ENCODE measurements around the gene FOXM1.
"Not testable (repeated sequence)": the region's sequence is repeated elsewhere in the genome, so short reads cannot be mapped to it uniquely, and the experiment has no call there.

Gene FOXM1

DNA sequence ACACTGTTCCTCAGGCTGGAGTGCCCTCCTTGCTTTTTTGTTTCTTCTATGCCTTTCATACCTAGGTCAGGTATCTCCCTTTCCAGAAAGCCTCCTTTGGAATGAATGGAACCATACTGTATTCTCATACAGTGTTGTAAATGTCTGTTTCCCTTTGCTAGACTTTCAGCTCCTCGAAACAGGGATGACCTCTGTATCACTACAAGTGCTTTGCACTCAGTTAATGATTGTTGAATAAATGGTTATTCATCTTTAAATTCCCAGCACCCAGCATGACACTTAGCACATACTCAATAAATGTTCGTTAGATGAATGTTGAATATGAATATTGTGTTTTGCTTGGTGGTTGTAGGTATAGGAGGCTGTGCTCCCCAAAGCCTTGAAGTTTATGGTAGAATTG lies 7.8 kb upstream of the FOXM1 start:
- no peak for DNase-seq

DNA sequence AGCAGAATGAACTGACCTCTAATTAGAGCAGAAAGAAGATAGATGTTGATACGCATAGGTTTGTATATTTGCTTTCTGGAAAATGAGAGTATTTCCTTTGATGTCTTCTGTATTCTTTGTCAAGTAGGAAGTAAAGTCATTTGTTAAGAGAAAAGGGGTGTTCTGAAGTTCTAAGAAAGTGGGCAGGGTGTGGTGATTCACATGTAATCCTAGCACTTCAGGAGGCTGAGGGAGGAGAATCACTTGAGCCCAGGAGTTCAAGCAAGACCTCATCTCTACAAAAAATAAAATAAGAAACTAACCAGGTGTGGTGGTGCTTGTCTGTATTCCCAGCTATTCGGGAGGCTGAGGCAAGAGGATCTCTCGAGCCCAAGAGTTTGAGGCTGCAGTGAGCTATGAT lies 2.9 kb upstream of the FOXM1 start:
- no peak for DNase-seq

DNA sequence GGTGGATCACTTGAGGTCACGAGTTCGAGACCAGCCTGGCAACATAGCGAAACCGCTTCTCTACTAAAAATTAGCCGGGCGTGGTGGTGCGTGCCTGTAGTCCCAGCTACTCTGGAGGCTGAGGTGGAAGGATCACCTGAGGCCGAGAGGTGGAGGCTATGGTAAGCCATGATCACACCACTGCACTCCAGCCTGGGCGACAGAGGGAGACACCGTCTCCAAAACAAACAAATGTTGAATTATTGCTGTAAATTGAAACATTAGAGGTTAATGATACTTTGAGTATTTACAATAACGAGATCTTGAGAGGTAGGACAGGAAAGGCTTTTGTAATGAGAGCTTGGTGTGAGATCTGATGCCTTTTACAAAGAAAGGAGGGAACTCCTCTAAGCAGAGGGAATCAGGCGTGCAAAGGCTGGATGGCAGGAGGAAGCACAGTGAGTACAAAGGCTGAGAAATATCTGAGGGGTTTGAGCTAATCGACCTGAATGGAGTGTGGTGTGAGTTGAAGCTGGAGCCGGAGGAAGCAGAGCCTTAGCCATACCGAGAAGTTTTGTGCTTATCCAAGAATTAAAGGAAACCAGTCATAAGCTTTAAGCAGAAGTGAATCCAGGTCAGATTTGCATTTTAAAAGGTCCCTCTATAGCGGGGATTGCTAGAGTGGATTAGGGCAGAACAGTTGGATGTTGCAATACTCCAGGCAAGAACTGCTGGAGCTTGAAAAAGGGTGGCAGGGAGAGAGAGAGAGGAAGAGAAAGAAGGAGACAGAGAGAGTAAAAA lies 1.2 kb upstream of the FOXM1 start:
- DNase-seq = no peak

DNA sequence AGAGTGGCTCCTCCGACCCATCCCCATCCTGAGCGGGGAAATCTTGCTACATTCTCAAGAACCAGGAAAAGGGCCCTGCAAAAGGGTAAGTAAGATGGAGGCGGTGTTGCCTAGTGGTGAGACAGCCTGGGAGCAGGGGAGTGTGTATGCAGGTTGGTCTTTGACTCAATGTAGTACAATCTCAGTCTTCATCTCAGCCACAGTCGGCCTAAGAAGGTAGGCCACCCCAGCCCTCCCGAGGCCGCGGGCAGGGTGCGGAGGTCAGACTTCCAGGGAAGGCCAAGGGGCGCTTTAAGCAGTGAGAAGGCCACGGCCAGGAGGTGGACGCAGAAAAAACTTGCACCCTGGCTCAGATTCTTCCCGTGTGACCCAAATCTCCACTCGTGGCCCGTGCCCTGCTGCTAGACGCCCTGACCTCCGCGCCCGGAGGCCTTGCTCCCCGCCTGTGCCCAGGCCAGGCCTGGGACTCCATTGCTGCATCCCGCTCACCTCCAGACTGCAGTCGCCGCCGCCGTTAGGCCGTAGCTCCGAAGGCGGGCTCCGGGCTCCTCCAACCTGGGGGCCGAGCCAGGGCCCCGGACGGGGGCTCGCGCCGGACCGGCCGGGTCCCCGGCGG lies 435 bp downstream of the FOXM1 start:
- no peak for DNase-seq

DNA sequence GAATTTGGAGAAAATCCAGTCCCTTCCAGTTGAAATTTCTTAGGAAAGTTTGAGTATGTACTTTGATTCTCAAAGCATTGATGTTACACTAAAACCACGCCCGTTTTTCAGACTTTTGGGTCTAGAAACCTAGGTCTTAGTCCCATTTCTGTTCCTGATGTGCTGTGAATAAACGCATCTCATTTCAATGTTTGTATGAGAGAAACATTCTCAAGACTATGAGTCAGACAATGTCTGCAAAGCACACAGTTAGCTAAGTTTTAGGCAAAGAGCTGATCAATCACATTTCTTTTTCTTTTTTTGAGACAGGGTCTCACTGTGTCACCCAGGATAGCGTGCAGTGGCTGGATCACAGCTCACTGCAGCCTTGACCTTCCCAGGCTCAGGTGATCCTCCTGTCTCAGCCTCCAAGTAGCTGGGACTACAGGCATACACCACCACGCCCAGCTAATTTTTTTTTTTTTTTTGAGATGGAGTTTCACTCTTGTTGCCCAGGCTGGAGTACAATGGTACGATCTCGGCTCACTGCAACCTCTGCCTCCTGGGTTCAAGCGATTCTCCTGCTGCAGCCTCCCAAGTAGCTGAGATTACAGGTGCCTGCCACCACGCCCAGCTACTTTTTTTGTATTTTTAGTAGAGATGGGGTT lies 7.9 kb downstream of the FOXM1 start:
- not testable (repeated sequence) for DNase-seq

DNA sequence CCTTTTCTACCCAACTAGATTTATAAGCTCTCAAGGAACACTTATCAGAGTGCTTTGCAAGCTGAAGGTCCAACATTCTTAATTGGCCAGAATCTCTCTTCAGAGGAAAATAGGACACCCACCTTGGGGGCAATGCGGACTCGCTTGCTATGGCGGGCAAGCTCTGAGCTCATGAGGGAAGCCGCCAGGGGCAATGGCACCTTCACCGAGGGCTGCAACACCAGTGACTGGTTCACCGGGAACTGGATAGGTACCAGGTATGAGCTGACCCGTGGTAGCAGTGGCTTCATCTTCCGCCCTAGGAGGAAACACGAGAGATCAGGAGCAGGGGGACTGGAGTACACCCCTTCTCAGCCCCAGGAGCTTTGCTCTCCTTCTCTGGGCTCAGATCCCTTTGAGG lies 12.8 kb downstream of the FOXM1 start:
- no peak for DNase-seq

DNA sequence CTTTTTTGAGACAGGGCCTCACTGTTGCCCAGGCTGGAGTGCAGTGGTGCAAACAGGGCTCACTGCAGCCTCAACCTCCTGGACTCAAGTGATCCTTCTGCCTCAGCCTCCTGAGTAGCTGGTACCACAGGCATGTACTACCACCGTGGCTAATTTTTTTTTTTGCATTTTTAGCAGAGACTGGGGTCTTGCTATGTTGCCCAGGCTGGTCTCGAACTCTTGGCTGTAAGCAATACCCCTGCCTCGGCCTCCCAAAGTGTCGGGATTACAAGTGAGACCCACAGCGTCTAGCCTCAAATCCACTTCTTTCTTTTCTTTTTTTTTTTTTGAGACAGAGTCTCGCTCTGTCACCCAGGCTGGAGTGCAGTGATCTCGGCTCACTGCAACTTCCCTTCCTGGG lies 13.6 kb downstream of the FOXM1 start:
- DNase-seq = not testable (repeated sequence)

DNA sequence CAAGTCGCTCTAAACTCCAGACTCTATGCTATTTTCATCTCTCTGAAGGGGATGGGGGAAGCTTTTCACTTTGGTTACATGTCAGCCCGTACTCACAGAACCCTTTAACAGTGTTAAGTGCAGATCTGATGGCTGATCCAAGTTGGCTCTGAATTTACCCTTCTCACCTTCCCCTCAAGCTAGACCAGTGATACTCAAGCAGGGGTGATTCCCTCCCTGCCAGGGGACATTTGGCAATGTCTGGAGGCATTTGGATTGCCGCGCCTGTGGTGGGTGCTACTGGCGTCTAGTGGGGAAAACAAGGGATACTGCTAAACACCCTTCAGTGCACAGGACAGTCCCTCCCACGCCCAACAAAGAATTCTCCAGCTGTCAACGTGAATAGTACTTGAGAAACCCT lies 14.1 kb downstream of the FOXM1 start:
- no peak for DNase-seq

DNA sequence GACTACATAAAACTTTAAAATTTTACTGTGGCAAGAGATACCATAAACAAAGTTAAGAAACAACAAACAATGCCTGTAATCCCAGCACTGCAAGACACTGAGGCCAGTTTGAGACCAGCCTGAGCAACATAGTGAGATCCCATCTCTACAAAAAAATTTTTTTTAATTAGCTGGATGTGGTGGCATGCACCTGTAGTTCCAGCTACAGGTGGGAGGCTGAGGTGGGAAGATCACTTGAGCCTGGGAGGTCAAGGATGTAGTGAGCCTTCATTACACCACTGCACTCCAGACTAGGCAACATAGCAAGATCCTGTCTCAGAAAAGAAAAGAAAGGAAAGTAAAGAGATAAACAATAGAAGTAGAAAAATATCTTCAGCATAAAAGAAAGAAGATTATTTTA lies 16.8 kb downstream of the FOXM1 start:
- DNase-seq = no peak

DNA sequence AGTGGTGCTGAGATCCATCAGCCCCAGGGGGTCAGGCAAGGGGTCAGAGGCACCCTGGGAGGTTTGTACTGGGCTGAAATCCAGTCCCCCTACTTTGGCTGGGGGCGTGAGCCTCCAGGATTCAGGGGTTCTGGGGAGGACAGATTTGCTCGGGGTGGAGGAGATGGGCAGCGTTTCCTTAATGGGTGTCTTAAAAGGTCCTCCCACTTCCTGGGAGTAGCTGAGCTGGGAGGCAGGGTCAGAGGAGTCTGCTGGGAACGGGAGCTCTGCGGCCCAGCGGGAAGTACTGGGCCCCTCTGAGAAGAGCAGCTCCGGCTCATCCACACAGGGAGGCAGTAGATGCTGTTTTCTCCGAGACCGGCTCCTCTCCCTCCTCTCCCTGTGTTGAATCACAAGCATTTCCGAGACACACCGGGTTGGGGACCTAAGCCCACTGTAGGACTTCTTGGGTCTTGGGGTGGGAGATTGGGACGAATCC lies 18.0 kb downstream of the FOXM1 start:
- no peak for DNase-seq

DNA sequence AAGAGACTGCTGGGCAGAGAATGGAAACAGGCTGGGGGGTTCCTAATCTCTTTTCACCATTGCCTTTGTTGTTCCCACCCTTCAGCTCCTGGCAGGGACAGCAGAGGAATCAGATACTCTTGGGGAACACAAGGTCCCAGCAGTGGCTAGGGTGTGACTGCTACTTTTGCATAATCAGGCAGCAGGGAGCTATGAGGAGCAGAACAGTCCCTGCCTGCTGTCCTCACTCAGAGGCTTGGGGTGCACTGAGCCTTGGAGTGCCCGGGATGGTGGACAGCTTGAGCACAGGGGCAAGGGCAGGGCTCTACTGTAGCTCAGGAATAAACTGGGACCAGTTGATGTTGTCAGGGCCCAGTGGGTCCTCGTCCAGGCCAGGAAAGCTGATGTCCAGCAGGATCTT lies 18.6 kb downstream of the FOXM1 start:
- no peak for DNase-seq

DNA sequence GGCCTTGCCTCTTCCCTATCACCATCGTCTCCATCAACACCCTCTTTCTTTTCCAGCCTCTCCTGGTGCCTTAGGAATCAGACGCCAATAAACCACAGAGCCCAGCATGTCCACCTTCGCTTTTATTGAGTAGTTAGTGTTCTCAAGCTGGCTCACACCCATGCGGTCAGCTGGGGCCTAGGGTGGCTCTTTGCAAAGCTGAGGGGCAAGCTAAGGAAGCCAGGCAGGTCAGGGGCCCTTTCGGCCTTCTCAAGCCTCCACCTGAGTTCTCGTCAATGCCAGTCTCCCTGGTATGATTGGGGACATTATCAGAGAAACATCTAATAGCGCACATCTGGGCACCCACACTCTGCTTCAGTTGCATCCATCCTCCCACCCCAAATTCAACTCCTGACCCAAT lies 19.4 kb downstream of the FOXM1 start:
- no peak for DNase-seq

DNA sequence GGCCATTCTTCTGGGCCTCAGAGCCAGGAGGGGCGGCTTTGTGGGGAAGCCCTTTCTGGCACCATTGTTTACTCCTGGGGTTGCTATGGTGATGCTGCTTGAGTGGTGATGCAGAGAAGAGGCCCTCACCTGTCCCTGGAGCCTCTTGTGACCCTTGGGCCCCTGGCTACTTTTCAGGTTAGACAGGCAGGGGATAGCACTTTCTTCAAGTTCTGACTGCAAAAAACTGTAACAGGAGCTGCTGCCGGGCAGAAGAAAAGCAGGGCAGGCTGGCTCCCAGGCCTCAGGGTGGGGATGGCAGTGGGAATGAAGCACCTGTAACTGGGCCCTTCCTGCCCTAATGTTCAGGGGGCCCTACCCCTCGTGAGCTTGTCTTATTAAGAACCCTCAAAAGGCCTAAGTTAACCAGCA lies 19.9 kb downstream of the FOXM1 start, which contains the start of gene TEX52:
Gene TEX52, minus strand, starts transcription at position 19 of the 411 bp plus-strand sequence. Its CDS starts 13 bp downstream, at position 6.
- no peak for DNase-seq

DNA sequence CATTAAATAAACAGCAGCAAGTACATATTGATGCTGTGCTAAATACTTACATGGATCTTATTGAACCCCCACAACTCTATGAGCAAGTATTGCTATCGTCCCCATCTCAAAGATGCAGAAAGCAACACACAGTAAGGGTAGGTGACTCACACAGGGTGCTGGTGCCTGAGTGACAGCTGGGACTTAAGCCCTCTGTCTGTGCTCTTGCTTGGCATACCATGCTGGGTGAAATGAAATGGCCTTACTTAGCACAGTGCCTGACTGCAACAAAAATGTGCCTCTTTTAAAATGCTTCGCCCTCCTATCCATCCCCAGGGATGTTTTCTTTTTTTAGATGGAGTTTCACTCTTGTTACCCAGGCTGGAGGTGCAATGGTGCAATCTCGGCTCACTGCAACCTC lies 20.9 kb downstream of the FOXM1 start:
- DNase-seq = no peak

DNA sequence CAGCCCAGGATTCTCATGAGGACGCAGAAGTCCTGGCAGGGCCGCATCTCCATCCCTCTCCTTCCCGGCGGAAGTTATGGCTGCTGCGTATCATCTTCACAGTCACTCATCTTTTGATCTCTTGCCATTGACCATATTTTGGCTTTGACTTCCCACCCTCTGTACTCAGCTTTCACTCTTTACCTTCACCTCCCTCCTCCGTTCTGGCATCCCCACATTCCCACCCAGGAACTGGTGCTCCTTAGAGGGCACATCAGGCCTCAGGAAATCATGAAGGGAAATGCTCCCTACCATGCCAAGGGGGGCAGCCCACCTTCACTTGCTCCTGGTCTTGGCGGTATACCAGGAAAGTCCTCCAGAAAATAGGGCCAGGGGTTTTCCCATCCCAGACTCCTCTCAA lies 21.4 kb downstream of the FOXM1 start:
- DNase-seq = no peak

DNA sequence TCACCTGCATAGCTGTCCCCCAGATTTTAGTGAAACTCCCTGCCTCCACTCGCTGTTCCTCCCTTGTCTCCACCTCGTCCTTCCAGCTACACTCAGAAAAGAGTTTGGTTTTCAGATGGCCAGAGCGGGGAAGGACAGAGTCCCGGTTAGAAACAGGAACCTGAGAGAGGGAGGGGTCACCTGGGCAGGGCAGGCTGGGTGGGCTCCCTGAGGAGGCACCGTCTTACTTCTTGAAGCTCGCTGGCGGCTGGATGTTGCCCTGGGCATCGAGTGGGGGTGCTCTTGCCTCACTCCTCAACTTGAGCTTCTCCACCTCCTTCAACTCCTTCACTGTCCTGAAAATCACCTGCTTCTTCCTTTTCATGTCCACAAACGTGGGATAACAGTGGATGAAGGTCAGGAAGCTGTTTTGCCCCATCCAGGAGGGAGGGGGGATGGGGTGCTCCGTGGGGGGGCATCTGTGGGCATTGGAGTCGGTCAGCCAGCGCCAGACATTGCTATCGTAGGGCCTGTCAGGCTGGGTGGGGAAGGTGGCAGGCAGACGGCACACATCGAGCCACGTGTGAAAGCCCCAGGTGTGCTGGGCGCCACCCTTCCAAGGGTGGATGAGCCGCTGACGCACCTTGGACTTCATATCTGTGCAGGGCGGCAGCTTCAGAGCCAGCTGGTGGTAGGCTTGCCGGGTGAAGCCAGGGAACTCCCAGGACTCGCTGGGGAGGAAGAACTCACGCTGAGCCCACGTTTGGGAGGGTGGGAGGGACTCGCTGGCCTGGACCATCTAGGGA lies 22.1 kb downstream of the FOXM1 start:
- DNase-seq = no peak

DNA sequence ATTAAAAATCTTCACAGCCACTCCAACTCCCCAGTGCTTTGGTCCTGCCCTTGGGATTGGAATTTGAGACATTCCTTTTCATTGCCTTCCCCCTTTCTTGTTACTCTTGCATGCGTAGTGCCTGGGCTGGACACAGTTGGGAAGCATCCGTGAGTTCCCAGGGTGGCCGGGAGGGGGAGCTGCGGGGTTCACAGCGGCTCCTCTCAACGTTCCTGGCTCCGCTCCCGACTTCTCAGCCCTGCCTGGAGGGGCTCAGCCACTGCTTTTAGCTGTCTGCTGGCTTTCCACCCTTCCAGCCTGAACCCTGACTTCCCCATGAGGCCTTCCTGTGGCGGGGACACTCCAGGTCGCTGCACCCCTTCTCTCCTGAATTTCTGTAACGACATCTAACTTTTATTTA lies 23.3 kb downstream of the FOXM1 start:
- peak; percentile 31 for DNase-seq

DNA sequence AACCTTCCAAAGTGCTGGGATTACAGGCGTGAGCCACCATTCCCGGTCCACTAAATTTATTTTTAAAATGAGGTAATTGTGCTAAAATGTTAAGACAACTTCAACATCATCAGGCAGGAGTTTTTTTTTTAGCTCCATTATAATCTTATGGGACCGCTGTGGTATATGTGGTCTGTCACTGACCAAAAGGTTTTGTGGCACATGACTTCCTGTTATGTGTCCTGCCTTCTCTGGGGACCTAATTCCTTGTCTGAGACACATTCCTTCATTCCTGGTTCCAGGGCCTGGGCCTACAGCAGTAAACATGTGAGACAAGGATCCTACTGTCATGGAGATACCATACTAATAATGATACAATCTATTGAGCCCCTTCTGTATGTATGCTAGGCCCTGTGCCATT lies 25.0 kb downstream of the FOXM1 start:
- no peak for DNase-seq

DNA sequence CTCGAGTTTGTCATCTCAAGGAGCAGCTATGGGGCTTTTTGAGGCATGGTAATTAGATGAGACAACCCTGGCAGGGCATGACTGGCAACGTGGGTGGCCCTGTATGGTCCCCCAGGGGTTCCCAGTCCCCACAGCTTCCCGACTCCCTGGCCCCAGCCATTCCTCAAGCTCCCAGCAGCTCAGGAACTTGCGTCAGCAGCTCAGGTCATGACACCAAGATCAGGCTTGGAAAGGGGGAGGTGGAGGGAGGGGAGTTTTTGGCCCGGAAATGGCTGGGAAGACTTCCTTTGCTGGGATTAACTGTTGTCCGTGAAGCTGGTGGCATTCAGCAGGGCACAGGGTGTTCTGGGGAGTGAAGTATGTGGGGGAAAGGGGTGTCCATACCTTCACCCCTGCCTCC lies 31.7 kb downstream of the FOXM1 start:
- DNase-seq = no peak

DNA sequence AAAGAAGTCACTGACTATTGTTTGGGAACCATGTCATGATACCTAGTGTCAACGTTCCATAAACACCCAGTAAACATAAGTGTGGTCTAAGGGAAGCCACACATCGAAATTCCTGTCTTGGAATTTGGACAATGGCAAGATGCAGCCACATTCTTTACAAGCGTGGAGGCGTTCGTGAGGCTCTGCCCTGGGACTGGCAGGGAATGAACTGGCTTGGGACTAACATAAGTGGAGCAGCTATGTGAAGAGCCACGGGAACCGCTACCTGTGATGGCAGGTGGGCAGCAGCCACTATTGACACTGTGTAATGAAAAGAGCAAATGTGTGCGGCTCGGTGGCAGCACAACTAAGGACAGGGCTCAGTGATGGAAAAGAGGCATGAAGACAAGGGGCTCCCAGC lies 32.2 kb downstream of the FOXM1 start:
- DNase-seq = no peak

DNA sequence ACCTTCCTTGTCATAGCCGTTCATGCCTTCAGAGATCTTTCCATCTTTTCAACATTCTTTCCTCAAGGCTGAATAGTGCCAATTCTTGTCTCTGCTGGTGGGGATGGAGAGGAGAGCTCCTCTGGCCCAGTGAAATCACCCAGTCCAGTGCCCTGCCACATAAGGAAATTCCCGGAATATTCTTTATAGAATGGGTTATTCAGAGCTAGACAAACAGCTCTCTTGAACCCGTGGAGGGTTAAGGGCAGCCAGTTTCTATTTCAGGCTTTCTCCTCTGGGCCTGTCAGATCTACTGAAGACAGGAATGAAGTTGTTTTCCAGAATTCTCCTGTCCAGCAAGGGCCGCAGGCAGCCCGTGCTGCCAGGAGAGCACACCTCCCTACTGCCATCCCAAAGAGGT lies 34.0 kb downstream of the FOXM1 start:
- DNase-seq = no peak

DNA sequence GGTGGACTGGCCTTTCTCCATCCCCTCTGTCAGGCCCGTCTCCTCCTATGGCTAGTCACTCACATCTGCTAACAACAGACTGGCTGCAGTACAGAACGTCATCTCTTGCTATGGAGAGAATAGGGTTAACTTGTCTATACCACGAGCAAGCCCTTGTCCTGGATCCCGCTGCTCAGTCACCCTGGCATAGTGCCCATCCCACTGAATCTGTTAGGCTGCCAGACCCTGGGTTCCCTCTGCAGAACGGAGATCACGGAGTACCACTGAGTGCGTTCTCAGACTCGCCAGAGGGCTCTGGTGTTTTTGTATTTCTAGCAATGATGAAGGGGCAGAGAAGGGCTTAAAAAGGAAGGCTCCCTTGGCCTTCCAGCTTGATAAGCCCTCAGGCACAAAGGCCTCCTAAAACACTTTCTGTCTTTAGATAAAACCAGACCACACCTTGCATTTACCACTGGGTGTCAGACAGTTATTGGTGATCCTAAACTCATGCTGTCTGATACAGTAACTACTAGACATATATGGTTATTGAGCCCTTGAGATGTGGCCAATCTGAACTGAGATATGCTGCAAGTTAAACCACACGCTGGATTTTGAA lies 35.8 kb downstream of the FOXM1 start:
- no peak for DNase-seq

DNA sequence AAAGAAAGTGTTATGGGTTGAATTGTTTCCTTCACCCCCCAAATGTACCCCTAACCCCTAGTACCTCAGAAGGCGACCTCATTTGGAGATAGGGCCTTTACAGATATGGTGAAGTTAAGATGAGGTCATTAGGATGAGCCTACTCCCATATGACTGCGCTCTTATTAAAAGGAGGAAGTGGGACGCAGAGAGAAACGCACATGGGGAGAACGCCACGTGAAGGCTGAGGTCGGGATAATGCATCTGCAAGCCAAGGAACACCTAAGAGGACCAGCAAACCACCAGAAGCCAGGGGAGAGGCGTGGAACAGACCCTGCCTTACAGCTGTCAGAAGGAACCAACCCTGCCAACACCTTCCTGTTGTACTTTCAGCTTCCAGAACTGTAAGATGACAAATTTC lies 40.4 kb downstream of the FOXM1 start:
- no peak for DNase-seq

All from T-helper 9 cell (primary cell).